Astrocyte (in vitro differentiated cells and primary cell): ENCODE data around the gene USP3. TPM values are rescaled to one million over a fixed set of nuclear protein-coding genes. Genes with fewer than 3 reads are reported as not detected.

Experiments
- DNase-seq: peaks from one replicate; pipeline ENCODE4 v3.0.0-alpha.2; 2010; ENCODE audit warnings: low read depth
- FAIRE-seq: peaks from 2 replicates; lab custom pipeline; 2011; peaks lifted over from hg19 to GRCh38; lab: Jason Lieb, UNC
- H2AFZ ChIP-seq: 2 replicates; pipeline ENCODE4 v1.6.0; 2012; ENCODE audit warnings: low read depth, low read length, inconsistent platforms
- H3K27ac ChIP-seq: 2 replicates; pipeline ENCODE4 v1.5.1; 2011; ENCODE audit warnings: low read depth, low read length, inconsistent platforms
- H3K27me3 ChIP-seq: 2 replicates; pipeline ENCODE4 v1.6.0; 2011; ENCODE audit warnings: low read length, inconsistent platforms; ENCODE audit not compliant: insufficient read depth
- H3K36me3 ChIP-seq: 2 replicates; pipeline ENCODE4 v1.5.1; 2011; ENCODE audit warnings: low read length, inconsistent platforms; ENCODE audit not compliant: insufficient read depth
- H3K4me1 ChIP-seq: 2 replicates; pipeline ENCODE4 v1.5.1; 2011; ENCODE audit warnings: low read length, inconsistent platforms; ENCODE audit not compliant: insufficient read depth
- H3K4me2 ChIP-seq: 2 replicates; pipeline ENCODE4 v1.6.0; 2012; ENCODE audit warnings: low read length, inconsistent platforms
- H3K4me3 ChIP-seq: 2 replicates; pipeline ENCODE4 v1.5.1; 2011; ENCODE audit warnings: low read depth, mild to moderate bottlenecking, low read length, inconsistent platforms; ENCODE audit not compliant: insufficient read depth
- H3K79me2 ChIP-seq: 2 replicates; pipeline ENCODE4 v1.6.0; 2012; ENCODE audit warnings: mild to moderate bottlenecking, low read length, inconsistent platforms; ENCODE audit not compliant: insufficient read depth
- H3K9ac ChIP-seq: 2 replicates; pipeline ENCODE4 v1.6.0; 2012; ENCODE audit warnings: mild to moderate bottlenecking, low read length, inconsistent platforms
- H3K9me3 ChIP-seq: 2 replicates; pipeline ENCODE4 v1.5.1; 2012; ENCODE audit warnings: low read depth, mild to moderate bottlenecking, low read length, inconsistent platforms; ENCODE audit not compliant: insufficient read depth
- H4K20me1 ChIP-seq: 2 replicates; pipeline ENCODE4 v1.6.0; 2012; ENCODE audit warnings: low read length, inconsistent platforms; ENCODE audit not compliant: insufficient read depth
- H3K27ac Mint-ChIP-seq: one replicate; pipeline ENCODE4 v1.8.0; 2021; ENCODE audit warnings: mild to moderate bottlenecking, mixed read lengths; ENCODE audit not compliant: unreplicated experiment
- H3K27me3 Mint-ChIP-seq: one replicate; pipeline ENCODE4 v1.8.0; 2021; ENCODE audit warnings: low read depth, mixed read lengths; ENCODE audit not compliant: unreplicated experiment
- H3K36me3 Mint-ChIP-seq: one replicate; pipeline ENCODE4 v1.8.0; 2021; ENCODE audit warnings: low read depth, mixed read lengths; ENCODE audit not compliant: unreplicated experiment
- H3K4me1 Mint-ChIP-seq: one replicate; pipeline ENCODE4 v1.8.0; 2021; ENCODE audit warnings: low read depth, mixed read lengths; ENCODE audit not compliant: unreplicated experiment
- H3K4me3 Mint-ChIP-seq: one replicate; pipeline ENCODE4 v1.8.0; 2021; ENCODE audit warnings: mild to moderate bottlenecking, moderate library complexity, mixed read lengths; ENCODE audit not compliant: unreplicated experiment
- H3K9me3 Mint-ChIP-seq: one replicate; pipeline ENCODE4 v1.8.0; 2021; ENCODE audit warnings: mild to moderate bottlenecking, mixed read lengths; ENCODE audit not compliant: unreplicated experiment
- CTCF ChIP-seq: IDR thresholded peaks from 2 replicates; pipeline ENCODE4 v1.5.1; 2011; ENCODE audit warnings: low read depth, mild to moderate bottlenecking, inconsistent platforms, low read length, moderate library complexity; ENCODE audit not compliant: insufficient read depth
- EZH2 ChIP-seq: IDR thresholded peaks from 2 replicates; pipeline ENCODE4 v1.6.1; 2012; ENCODE audit warnings: mild to moderate bottlenecking, low read length, inconsistent platforms; ENCODE audit not compliant: insufficient read depth
- total RNA-seq: library from RNA; stranded (reverse); gene quantifications from 2 replicates; pipeline ENCODE4 v1.2.1, GENCODE V29; 2021

Gene USP3
- total RNA-seq, 1 donor from 2014 or later: 38.1 TPM

GRCh38 chr15:63609448-63609847 is 105.1 kb downstream of the USP3 start:
- TF ChIP-seq CTCF (no peak), EZH2 (no peak)
- Histone ChIP-seq H4K20me1 (no peaks in the 10 kb centered on the region), H3K4me3 (no peak overlapping the region), H3K27ac (no peak overlapping the region), H3K36me3 (peaks cover 11% of the 10 kb centered on the region), H3K27me3 (no peaks in the 10 kb centered on the region), H2AFZ (no peak overlapping the region), H3K4me2 (no peak overlapping the region), H3K4me1 (peaks cover 9% of the 10 kb centered on the region), H3K9ac (no peak overlapping the region), H3K9me3 (no peaks in the 10 kb centered on the region), H3K79me2 (no peaks in the 10 kb centered on the region)
- no peak for FAIRE-seq
- no peak overlapping the region for H3K27ac Mint-ChIP-seq
- H3K36me3 Mint-ChIP-seq: peaks cover 23% of the 10 kb centered on the region
- peaks cover 8% of the 10 kb centered on the region for H3K4me1 Mint-ChIP-seq
- H3K4me3 Mint-ChIP-seq: no peak overlapping the region
- no peaks in the 10 kb centered on the region for H3K9me3 Mint-ChIP-seq
- peaks cover 5% of the 10 kb centered on the region for H3K27me3 Mint-ChIP-seq
- no peak for DNase-seq

GRCh38 chr15:63610209-63610841 is 105.9 kb downstream of the USP3 start:
- DNase-seq: peak; percentile 69
- FAIRE-seq: peak; percentile 68
- Mint-ChIP-seq H3K4me3 (no peak overlapping the region), H3K36me3 (peaks cover 28% of the 10 kb centered on the region), H3K27me3 (no peaks in the 10 kb centered on the region), H3K9me3 (no peaks in the 10 kb centered on the region), H3K4me1 (peaks cover 8% of the 10 kb centered on the region), H3K27ac (no peak overlapping the region)
- Histone ChIP-seq H4K20me1 (no peaks in the 10 kb centered on the region), H3K4me1 (peaks cover 9% of the 10 kb centered on the region), H3K27ac (peak overlapping the region; percentile 9), H3K9me3 (no peaks in the 10 kb centered on the region), H3K27me3 (no peaks in the 10 kb centered on the region), H3K4me3 (no peak overlapping the region), H2AFZ (no peak overlapping the region), H3K4me2 (peak overlapping the region; percentile 42), H3K36me3 (peaks cover 17% of the 10 kb centered on the region), H3K9ac (peak overlapping the region; percentile 11), H3K79me2 (no peaks in the 10 kb centered on the region)
- TF ChIP-seq EZH2 (no peak), CTCF (peak; percentile 82)

DNA sequence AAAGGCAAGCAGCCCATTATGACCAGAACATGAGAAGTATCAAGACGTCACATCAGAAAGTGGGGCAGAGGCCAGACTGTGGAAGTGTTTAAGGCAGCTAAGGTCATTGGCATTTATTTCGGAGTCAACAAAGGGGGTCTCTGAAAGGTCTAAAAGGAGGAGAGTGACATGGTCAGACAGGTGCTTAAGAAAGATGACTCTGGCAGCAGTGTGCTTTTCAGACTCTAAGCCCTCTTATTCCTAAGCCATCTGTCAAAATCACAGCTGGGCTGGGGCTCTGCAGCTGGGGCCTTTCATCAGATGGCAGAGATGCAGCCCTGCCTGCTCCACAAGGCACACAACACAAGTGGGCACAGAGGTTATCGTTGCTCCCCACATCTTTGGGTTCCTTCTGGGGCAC is 106.8 kb downstream of the USP3 start:
- no peaks in the 10 kb centered on the region for H3K9me3 Mint-ChIP-seq
- no peak overlapping the region for H3K4me3 Mint-ChIP-seq
- DNase-seq (no peak), FAIRE-seq (no peak)
- Histone ChIP-seq H3K27me3 (no peaks in the 10 kb centered on the region), H2AFZ (no peak overlapping the region), H3K4me2 (no peak overlapping the region), H3K4me1 (peaks cover 12% of the 10 kb centered on the region), H3K4me3 (no peak overlapping the region), H3K27ac (no peak overlapping the region), H3K9ac (peak overlapping the region; percentile 11), H3K9me3 (no peaks in the 10 kb centered on the region), H3K36me3 (peaks cover 17% of the 10 kb centered on the region), H3K79me2 (no peaks in the 10 kb centered on the region), H4K20me1 (no peaks in the 10 kb centered on the region)
- H3K27ac Mint-ChIP-seq: no peak overlapping the region
- no peaks in the 10 kb centered on the region for H3K27me3 Mint-ChIP-seq
- TF ChIP-seq CTCF (no peak), EZH2 (no peak)
- H3K36me3 Mint-ChIP-seq: peaks cover 28% of the 10 kb centered on the region
- peaks cover 12% of the 10 kb centered on the region for H3K4me1 Mint-ChIP-seq
